ENCODE data around the gene ETV3L. TPM values are rescaled to one million over a fixed set of nuclear protein-coding genes. Genes with fewer than 3 reads are reported as not detected.

The ETV3L gene
- total RNA-seq, 1 experiment from 2014 or later, result not detected

DNA sequence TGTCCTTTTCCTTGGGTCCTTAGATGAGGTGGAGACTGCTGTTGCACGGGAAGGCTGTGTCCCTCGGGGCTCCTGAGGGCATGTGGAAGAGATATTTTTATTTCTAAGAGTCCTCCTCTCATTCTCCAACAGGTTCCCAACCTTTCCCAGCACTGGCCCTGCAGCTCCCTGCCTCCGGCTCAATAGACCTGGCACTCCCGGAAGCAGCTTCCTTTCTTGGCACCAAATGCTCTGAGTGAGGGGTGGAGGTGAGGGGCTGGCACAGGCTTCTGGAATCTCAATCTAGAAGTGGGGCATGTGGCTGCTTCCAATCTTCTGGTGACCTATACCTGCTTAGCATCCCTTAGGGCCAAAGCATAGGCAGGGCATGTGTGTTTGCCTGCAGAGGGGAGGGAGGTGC lies 4.5 kb downstream of the ETV3L start:
- H3K9me3 Mint-ChIP-seq (ENCODE audit: unreplicated experiment), result no peaks in the 10 kb centered on the region
- CTCF ChIA-PET, result interaction anchor here (1.0 to 7.9 kb wide), 4 partner anchors 10 to 61 kb away, joined by 3 to 123 read pairs (median 4); no protein-coding TSS in a partner anchor
- DNase-seq (ENCODE audit: unreplicated experiment), result no peak
- POLR2A ChIA-PET, result no interaction called here
- no peak overlapping the region for H3K27ac Mint-ChIP-seq (ENCODE audit: low read depth, unreplicated experiment)
- peaks cover 6% of the 10 kb centered on the region for H3K4me1 Mint-ChIP-seq (ENCODE audit: insufficient read depth, unreplicated experiment)
- H3K27me3 Mint-ChIP-seq (ENCODE audit: insufficient read depth, unreplicated experiment), result no peaks in the 10 kb centered on the region
- TF ChIP-seq, protein P1, sequence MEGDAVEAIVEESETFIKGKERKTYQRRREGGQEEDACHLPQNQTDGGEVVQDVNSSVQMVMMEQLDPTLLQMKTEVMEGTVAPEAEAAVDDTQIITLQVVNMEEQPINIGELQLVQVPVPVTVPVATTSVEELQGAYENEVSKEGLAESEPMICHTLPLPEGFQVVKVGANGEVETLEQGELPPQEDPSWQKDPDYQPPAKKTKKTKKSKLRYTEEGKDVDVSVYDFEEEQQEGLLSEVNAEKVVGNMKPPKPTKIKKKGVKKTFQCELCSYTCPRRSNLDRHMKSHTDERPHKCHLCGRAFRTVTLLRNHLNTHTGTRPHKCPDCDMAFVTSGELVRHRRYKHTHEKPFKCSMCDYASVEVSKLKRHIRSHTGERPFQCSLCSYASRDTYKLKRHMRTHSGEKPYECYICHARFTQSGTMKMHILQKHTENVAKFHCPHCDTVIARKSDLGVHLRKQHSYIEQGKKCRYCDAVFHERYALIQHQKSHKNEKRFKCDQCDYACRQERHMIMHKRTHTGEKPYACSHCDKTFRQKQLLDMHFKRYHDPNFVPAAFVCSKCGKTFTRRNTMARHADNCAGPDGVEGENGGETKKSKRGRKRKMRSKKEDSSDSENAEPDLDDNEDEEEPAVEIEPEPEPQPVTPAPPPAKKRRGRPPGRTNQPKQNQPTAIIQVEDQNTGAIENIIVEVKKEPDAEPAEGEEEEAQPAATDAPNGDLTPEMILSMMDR (IDR thresholded peaks at IDR 0.05; ENCODE audit: unreplicated experiment), result no peak
- no peak overlapping the region for H3K4me3 Mint-ChIP-seq (ENCODE audit: unreplicated experiment)
- H3K36me3 Mint-ChIP-seq (ENCODE audit: insufficient read depth, unreplicated experiment), result peaks cover 2% of the 10 kb centered on the region
- intact Hi-C loops (cut with micrococcal nuclease), result no loop called here
- no TSS peak for BruUV-seq (replicated peaks)

DNA sequence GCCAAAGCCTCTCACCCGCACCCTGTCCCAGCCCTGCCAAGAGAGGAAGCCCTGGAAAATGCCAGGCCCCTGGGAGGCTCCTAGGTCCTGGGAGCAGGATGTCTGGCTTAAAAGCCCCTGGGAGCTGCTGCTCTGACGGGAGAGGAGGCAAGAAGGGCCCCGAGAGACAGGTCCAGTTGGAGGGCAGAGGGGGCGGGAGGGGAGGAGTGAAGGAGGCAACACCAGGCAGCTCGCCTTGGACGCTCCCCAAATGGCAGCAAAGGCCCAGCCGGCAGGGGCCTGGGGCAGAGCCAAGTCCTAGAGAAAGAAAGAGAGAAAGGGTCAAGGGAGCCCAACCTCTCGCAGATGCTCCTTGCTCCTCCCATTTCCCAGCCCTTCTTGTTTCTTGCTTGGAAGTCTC lies 6.8 kb downstream of the ETV3L start:
- BruUV-seq (replicated peaks), result no TSS peak
- POLR2A ChIA-PET, result no interaction called here

DNA sequence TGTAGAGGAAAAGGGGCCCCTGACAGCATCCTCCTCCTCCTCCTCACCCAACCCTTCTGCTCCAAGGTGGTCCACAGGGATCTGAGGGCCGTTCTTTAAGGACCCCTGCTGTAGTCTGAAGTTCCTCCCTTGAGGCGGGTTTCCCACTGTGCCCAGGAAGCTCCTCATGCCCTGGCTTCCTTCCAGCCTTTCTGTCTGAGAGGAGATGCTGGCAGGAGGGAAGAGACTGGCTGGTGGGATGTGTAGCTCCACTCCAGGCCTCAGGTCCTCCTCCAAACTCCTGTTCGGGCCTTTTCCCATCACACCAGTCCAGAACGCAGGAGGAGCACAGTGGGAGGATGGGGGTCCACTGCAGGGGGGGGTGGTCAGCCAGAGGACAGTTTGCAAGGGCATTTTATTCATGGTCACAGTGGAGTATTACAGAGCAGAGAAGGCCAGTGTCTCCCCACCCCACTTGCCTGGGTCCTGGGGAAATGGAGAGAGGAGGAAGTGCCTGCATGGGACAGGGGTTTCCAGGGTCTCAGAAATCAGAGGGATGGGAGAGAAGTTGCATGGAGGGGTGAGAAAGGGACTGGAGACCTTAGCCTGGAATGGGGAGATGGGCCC lies 7.8 kb downstream of the ETV3L start:
- ChIA-PET POLR2A (interaction anchor here (5.2 kb wide), 1 partner anchor 45 kb away, joined by 45 read pairs; the partner anchor contains the start of gene ETV3), CTCF (interaction anchor here (0.7 to 12.4 kb wide), 12 partner anchors 11 to 403 kb away, joined by 3 to 805 read pairs (median 24); partner anchors contain the start of genes ETV3 and ETV3L)
- TF ChIP-seq, protein P1 (IDR thresholded peaks at IDR 0.05; ENCODE audit: unreplicated experiment), result no peak
- Mint-ChIP-seq H3K4me1 (ENCODE audit: insufficient read depth, unreplicated experiment) (peaks cover 17% of the 10 kb centered on the region), H3K4me3 (ENCODE audit: unreplicated experiment) (no peak overlapping the region), H3K36me3 (ENCODE audit: insufficient read depth, unreplicated experiment) (peaks cover 6% of the 10 kb centered on the region), H3K9me3 (ENCODE audit: unreplicated experiment) (no peaks in the 10 kb centered on the region), H3K27ac (ENCODE audit: low read depth, unreplicated experiment) (no peak overlapping the region), H3K27me3 (ENCODE audit: insufficient read depth, unreplicated experiment) (no peaks in the 10 kb centered on the region)
- BruUV-seq (replicated peaks), result no TSS peak
- DNase-seq (ENCODE audit: unreplicated experiment), result no peak
- intact Hi-C loops (cut with micrococcal nuclease), result loop anchor here (5.0 kb wide), 2 partner anchors 46 to 401 kb away; partner anchors contain the start of gene ETV3

More for the DNA sequence above, 6.8 kb downstream of the ETV3L start:
- intact Hi-C loops (cut with micrococcal nuclease), result loop anchor here (5.0 kb wide), 2 partner anchors 44 to 399 kb away; partner anchors contain the start of gene ETV3
- peaks cover 17% of the 10 kb centered on the region for H3K4me1 Mint-ChIP-seq (ENCODE audit: insufficient read depth, unreplicated experiment)
- peaks cover 6% of the 10 kb centered on the region for H3K36me3 Mint-ChIP-seq (ENCODE audit: insufficient read depth, unreplicated experiment)
- TF ChIP-seq, protein P1 (IDR thresholded peaks at IDR 0.05; ENCODE audit: unreplicated experiment), result no peak
- H3K4me3 Mint-ChIP-seq (ENCODE audit: unreplicated experiment), result no peak overlapping the region
- H3K27me3 Mint-ChIP-seq (ENCODE audit: insufficient read depth, unreplicated experiment), result no peaks in the 10 kb centered on the region
- CTCF ChIA-PET, result interaction anchor here (0.6 to 7.9 kb wide), 6 partner anchors 16 to 72 kb away, joined by 3 to 123 read pairs (median 4); no protein-coding TSS in a partner anchor
- no peaks in the 10 kb centered on the region for H3K9me3 Mint-ChIP-seq (ENCODE audit: unreplicated experiment)
- H3K27ac Mint-ChIP-seq (ENCODE audit: low read depth, unreplicated experiment), result no peak overlapping the region
- no peak for DNase-seq (ENCODE audit: unreplicated experiment)

DNA sequence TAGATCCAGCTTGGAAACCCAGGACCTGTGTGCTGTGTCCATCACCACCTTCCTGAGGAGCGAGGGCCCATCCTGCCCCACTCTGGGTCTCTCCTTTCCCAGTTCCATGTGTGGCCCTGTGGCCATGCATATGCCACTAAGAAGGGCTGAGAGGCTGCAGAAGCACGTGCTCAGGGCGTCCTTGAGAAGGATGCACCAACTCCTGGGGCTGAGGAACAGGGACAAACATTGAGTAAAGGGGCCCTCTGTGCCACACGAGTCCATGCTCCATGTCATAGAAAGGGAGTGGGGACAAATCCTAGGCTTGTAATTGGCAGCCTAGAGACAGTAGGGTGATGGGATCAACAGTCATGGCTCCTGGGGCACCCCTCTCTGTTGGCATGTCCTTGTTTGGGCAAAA lies 8.4 kb downstream of the ETV3L start:
- no TSS peak for BruUV-seq (replicated peaks)
- TF ChIP-seq, protein P1 (IDR thresholded peaks at IDR 0.05; ENCODE audit: unreplicated experiment), result no peak
- Mint-ChIP-seq H3K27ac (ENCODE audit: low read depth, unreplicated experiment) (no peak overlapping the region), H3K4me1 (ENCODE audit: insufficient read depth, unreplicated experiment) (peaks cover 17% of the 10 kb centered on the region), H3K27me3 (ENCODE audit: insufficient read depth, unreplicated experiment) (no peaks in the 10 kb centered on the region), H3K36me3 (ENCODE audit: insufficient read depth, unreplicated experiment) (peaks cover 6% of the 10 kb centered on the region), H3K4me3 (ENCODE audit: unreplicated experiment) (no peak overlapping the region), H3K9me3 (ENCODE audit: unreplicated experiment) (no peaks in the 10 kb centered on the region)
- ChIA-PET POLR2A (interaction anchor here (1.4 to 5.2 kb wide), 3 partner anchors 45 to 65 kb away, joined by 4 to 45 read pairs (median 42); partner anchors contain the start of gene ETV3), CTCF (interaction anchor here (0.7 to 12.4 kb wide), 31 partner anchors 10 to 1731 kb away, joined by 3 to 805 read pairs (median 6); partner anchors contain the start of genes ETV3 and ETV3L)
- intact Hi-C loops (cut with micrococcal nuclease), result loop anchor here (5.0 kb wide), 2 partner anchors 46 to 401 kb away; partner anchors contain the start of gene ETV3
- no peak for DNase-seq (ENCODE audit: unreplicated experiment)
